ENCODE data around the gene RHCG. TPM values are rescaled to one million over a fixed set of nuclear protein-coding genes. Genes with fewer than 3 reads are reported as not detected.
"Not testable (repeated sequence)": the region's sequence is repeated elsewhere in the genome, so short reads cannot be mapped to it uniquely, and the experiment has no call there.

RHCG gene
- total RNA-seq, 1 donor from 2014 or later: 247 TPM

- Histone ChIP-seq H3K36me3 (ENCODE audit: control insufficient read depth, insufficient read depth, low read length) (no peaks in the 10 kb centered on the region), H3K27me3 (ENCODE audit: control insufficient read depth, insufficient read depth, low read length) (no peaks in the 10 kb centered on the region), H3K4me3 (ENCODE audit: low read depth, low read length) (no peak overlapping the region)
- TF ChIP-seq, protein P1, sequence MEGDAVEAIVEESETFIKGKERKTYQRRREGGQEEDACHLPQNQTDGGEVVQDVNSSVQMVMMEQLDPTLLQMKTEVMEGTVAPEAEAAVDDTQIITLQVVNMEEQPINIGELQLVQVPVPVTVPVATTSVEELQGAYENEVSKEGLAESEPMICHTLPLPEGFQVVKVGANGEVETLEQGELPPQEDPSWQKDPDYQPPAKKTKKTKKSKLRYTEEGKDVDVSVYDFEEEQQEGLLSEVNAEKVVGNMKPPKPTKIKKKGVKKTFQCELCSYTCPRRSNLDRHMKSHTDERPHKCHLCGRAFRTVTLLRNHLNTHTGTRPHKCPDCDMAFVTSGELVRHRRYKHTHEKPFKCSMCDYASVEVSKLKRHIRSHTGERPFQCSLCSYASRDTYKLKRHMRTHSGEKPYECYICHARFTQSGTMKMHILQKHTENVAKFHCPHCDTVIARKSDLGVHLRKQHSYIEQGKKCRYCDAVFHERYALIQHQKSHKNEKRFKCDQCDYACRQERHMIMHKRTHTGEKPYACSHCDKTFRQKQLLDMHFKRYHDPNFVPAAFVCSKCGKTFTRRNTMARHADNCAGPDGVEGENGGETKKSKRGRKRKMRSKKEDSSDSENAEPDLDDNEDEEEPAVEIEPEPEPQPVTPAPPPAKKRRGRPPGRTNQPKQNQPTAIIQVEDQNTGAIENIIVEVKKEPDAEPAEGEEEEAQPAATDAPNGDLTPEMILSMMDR (IDR thresholded peaks at IDR 0.05; ENCODE audit: insufficient read depth, low read length, severe bottlenecking): peak; percentile 95
- FAIRE-seq: peak; percentile 97
- peak; percentile 49 for DNase-seq (ENCODE audit: low read depth)
Observed at GRCh38 chr15:89472785-89473256, 23.6 kb downstream of the RHCG start.

- H3K4me3 ChIP-seq (ENCODE audit: low read depth, low read length): no peak overlapping the region
- TF ChIP-seq, protein P1 (IDR thresholded peaks at IDR 0.05; ENCODE audit: insufficient read depth, low read length, severe bottlenecking): no peak
- no peak for DNase-seq (ENCODE audit: low read depth)
- no peak for FAIRE-seq
- H3K36me3 ChIP-seq (ENCODE audit: control insufficient read depth, insufficient read depth, low read length): no peaks in the 10 kb centered on the region
- H3K27me3 ChIP-seq (ENCODE audit: control insufficient read depth, insufficient read depth, low read length): no peaks in the 10 kb centered on the region
Observed at GRCh38 chr15:89469426-89470096, 26.8 kb downstream of the RHCG start.

- H3K27me3 ChIP-seq (ENCODE audit: control insufficient read depth, insufficient read depth, low read length); H3K4me3 ChIP-seq (ENCODE audit: low read depth, low read length); H3K36me3 ChIP-seq (ENCODE audit: control insufficient read depth, insufficient read depth, low read length); FAIRE-seq: not testable (repeated sequence)
- DNase-seq (ENCODE audit: low read depth): peak; percentile 81
Observed at GRCh38 chr15:89468813-89469212, 27.6 kb downstream of the RHCG start.

GRCh38 chr15:89463113-89463512 is 33.3 kb downstream of the RHCG start:
- TF ChIP-seq, protein P1 (IDR thresholded peaks at IDR 0.05; ENCODE audit: insufficient read depth, low read length, severe bottlenecking): no peak
- H3K36me3 ChIP-seq (ENCODE audit: control insufficient read depth, insufficient read depth, low read length): no peaks in the 10 kb centered on the region
- no peak overlapping the region for H3K4me3 ChIP-seq (ENCODE audit: low read depth, low read length)
- H3K27me3 ChIP-seq (ENCODE audit: control insufficient read depth, insufficient read depth, low read length): peaks cover 2% of the 10 kb centered on the region
- no peak for DNase-seq (ENCODE audit: low read depth)
- FAIRE-seq: no peak

DNA sequence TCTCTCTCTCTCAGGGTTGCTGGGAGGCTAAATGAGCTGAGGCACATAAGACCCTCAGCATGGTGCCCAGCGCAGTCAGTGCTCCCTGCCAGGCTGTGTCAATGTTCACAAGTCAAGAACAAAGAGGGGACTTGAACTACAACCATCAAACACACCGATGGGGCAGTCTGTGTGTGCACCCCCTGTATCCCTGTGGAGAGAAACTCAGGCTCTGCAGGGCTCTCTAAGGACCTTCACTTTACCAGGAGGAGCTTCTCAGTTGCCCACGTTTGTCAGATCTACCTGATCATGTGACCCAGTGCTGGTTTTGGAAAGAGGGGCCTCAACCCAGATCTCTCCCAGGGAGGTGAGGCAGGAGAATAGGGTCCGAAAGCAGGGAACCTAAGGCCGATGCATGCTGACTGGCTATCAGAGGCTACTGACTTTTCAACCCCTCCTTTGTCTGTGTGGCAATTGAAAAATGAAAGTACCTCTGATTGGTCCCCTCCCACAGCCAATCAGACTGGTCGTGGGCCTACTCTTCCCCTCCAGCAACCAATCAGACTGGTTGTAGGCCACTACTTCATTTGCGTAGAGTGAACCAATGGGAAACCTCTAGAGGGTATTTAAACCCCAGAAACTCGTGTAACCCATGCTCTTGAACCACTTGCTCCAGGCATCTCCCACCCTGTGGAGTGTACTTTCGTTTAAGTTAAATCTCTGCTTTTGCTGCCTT is 34.0 kb downstream of the RHCG start:
- peak; percentile 52 for FAIRE-seq
- no peak for DNase-seq (ENCODE audit: low read depth)
- TF ChIP-seq, protein P1 (IDR thresholded peaks at IDR 0.05; ENCODE audit: insufficient read depth, low read length, severe bottlenecking): no peak
- H3K27me3 ChIP-seq (ENCODE audit: control insufficient read depth, insufficient read depth, low read length): peaks cover 2% of the 10 kb centered on the region
- no peaks in the 10 kb centered on the region for H3K36me3 ChIP-seq (ENCODE audit: control insufficient read depth, insufficient read depth, low read length)
- H3K4me3 ChIP-seq (ENCODE audit: low read depth, low read length): no peak overlapping the region

DNA sequence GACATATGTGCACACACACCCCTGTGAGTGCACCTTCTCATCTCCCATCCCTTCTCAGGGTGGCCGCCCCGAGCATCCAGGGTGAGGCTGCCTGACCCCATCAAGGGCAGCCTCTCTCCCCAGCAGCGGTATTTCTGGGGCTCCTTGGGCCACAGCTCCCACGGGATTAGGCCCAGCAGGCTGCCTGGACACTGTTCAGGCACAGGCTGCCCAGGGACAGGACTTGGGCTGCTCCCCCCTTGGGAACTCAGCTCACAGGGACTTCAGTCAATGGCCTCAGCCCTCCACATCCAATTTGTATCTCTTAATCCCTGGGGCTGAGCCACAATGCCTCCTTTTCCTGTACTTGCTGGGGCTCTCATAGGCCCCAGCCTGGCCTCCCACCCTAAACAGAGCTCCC is 35.0 kb downstream of the RHCG start:
- Histone ChIP-seq H3K4me3 (ENCODE audit: low read depth, low read length) (no peak overlapping the region), H3K27me3 (ENCODE audit: control insufficient read depth, insufficient read depth, low read length) (peaks cover 2% of the 10 kb centered on the region), H3K36me3 (ENCODE audit: control insufficient read depth, insufficient read depth, low read length) (no peaks in the 10 kb centered on the region)
- TF ChIP-seq, protein P1 (IDR thresholded peaks at IDR 0.05; ENCODE audit: insufficient read depth, low read length, severe bottlenecking): no peak
- FAIRE-seq (no peak), DNase-seq (ENCODE audit: low read depth) (no peak)

All from bronchial epithelial cell (primary cell).